HG02642 (cell line): ENCODE results near the gene GSPT1.

Experiments used
- ATAC-seq: cut with Tn5 transposase; IDR thresholded peaks from one replicate; pipeline ENCODE4 v1.9.1; 2021; ENCODE audit warnings: mild to moderate bottlenecking; ENCODE audit not compliant: unreplicated experiment, poor library complexity

The GSPT1 gene

DNA sequence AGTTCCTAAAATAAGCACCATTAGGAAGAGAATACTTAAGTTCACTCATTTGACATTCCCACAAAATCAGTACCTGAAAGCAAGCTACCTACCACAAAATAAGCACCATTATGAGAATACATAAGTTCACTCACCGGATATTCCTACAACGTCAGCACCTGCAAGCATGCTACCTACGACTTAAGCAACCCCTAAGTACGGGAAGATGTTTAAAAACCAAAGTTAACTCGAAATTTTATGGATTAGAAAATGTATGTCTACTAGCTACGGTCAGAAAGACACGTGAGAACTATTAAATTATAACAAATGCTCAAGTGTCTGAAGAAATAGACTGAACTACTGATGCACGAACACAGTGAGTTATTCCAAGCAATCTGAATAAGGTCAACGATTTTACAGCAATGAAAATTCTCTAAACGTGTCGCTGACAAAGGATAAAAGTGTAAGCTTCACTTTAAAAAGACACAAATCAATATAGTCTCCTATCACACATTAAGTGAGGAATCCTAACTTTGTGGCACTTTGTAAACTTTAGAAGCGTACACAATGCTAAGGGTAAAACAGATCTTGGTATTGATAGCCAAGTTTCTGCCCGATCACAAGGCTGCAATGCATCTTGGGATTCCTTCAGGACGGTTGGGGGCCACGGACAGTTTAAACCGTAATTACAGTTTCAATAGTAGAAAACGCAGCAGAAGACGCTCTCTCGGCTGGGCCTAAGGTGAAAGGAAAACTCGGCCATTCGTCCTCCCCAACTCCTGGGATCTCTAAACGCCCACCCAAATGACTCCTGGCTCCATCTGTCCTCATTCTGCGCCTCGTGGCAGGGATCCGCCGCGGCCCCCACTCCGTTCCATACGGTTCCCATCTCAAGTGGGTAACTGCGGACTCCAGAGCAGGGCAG, 1.3 kb downstream of the GSPT1 start:
- peak; percentile 0 for ATAC-seq

GRCh38 chr16:11913425-11914079, 2.2 kb downstream of the GSPT1 start:
- ATAC-seq = no peak

- ATAC-seq = no peak
These were observed 5.9 kb downstream of the GSPT1 start for GRCh38 chr16:11909653-11910545.

DNA sequence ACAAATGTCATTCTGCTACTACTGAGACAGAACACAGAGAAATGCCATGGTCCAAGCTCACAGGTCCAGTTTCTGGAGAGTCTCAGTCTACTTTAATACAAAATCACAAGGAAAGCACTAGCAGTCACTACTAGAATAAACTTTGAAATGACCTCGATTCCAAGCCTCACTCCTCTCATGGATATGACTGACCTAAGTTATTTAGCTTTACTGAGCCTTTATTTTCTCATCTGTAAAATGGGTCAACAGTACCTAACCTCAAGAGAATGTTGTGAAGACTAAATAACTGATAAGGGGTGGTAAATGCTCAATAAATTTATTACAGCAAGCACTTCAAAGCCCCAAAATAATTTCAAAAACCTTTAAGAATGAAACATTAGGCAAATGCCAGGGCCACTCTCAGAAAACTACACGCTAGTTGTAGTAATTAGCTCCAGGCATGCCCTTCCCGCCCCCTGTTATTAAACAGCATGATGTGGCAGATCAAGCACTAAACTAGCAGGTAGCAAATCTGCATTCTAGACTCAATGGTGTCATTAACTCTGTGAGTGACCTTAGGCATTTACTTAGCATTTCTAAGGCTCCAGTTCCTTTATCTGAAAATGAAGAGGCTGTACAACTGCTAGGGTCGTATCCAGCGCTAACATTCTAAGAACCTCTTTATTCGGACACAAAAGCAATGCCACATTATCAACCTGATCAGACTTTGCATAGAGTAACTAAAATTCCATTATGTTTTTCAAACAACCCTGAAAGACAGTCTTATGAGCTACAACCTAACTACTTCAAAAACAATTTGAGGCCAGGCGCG, 8.4 kb downstream of the GSPT1 start:
- no peak for ATAC-seq

- no peak for ATAC-seq
These were observed 11.8 kb downstream of the GSPT1 start for GRCh38 chr16:11903906-11904305.

DNA sequence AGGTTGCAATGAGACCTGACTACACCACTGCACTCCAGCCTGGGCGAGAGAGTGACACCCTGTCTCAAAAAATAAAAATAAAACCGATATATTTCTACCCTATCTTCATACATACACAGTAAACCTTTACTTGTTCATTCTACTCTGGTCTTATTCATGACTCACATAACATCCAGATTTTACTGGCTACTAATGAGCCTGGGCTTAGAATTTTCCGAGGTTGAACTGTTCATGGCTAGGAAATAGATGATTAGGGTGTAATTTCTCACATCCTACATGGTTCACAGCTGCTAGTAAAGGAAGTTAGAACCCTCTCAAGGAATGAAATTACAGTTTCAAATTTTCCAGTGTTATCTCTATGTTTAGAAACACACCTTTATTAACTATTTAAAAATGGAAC, 14.7 kb downstream of the GSPT1 start:
- ATAC-seq = no peak

- no peak for ATAC-seq
These were observed 19.1 kb downstream of the GSPT1 start for GRCh38 chr16:11896486-11897176.

DNA sequence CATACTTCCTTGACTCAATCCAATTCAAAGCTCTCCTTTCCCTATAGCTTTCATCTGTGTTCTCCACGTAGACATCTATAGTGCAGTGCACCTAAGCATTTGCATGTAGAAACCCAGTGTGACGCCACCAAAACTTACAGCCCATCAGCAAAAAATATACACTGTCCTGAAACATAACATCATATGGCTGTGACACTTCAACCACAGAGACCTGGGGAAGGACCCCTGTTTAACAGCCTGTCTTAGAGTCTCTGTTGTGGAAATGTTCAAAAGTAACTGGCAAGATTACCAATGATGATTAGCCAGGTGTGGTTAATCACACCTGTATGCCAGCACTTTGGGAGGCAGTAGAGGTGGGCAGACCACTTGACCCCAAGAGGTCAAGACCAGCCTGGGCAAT, 22.2 kb downstream of the GSPT1 start:
- ATAC-seq = no peak

GRCh38 chr16:11892761-11893160, 23.0 kb downstream of the GSPT1 start:
- ATAC-seq = no peak

- no peak for ATAC-seq
These were observed 25.4 kb downstream of the GSPT1 start for GRCh38 chr16:11890231-11890965.

- ATAC-seq = no peak
These were observed 28.9 kb downstream of the GSPT1 start for GRCh38 chr16:11886881-11887280.

DNA sequence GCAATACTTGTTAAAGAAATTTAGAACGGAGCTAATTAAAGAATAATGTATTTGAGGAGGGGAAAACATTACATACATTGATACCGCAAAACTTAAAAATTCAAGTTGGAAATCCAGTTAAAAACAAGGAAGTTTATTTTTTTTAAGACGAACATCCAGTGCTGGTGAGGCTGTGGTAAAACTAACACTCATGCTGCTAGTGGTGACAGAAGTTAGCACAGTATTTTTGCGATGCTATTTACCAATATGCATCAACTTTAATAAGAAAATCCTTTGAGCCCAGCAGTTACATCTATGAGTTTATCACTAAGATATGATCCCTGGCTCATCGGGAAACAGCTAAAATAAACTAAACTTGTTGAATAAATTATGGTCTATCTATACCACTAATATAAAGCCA, 31.7 kb downstream of the GSPT1 start:
- no peak for ATAC-seq

DNA sequence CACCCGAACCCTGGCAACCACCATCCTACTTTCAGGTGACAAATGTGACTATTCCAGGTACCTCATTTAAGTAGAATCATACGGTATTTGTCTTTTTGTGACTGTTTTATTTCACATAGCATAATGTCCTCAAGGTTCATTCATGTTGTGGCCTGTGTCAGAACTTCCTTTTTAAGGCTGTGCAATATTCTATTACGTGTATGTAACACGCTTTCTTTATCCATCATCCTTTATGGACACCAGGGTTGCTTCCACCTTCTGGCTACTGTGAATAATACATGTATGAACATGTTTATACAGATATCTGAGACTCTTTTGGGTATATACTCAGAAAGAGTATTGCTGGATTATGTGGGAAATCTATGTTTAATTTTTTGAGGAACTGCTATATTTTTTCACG, 35.7 kb downstream of the GSPT1 start:
- ATAC-seq = no peak

- no peak for ATAC-seq
These were observed 38.4 kb downstream of the GSPT1 start for GRCh38 chr16:11877374-11877773.

GRCh38 chr16:11876306-11876705, 39.5 kb downstream of the GSPT1 start:
- no peak for ATAC-seq

GRCh38 chr16:11875721-11876120, 40.0 kb downstream of the GSPT1 start:
- ATAC-seq = no peak

GRCh38 chr16:11871193-11871592, 44.6 kb downstream of the GSPT1 start:
- no peak for ATAC-seq

GRCh38 chr16:11870399-11870798, 45.4 kb downstream of the GSPT1 start:
- no peak for ATAC-seq
